NCI-H69 (cell line): Measurements from ENCODE around the gene HS1BP3.

Experiments used
- DNase-seq: peaks from one replicate; lab custom pipeline; 2025; lab: John Stamatoyannopoulos, UW

The HS1BP3 gene

GRCh38 chr2:20674974-20675679 is 24.2 kb upstream of the HS1BP3 start:
- DNase-seq = no peak

GRCh38 chr2:20674309-20674965 is 23.5 kb upstream of the HS1BP3 start:
- DNase-seq = no peak

- DNase-seq = no peak
Observed at GRCh38 chr2:20673686-20674308, 22.9 kb upstream of the HS1BP3 start.

- DNase-seq = no peak
Observed at GRCh38 chr2:20672201-20672951, 21.5 kb upstream of the HS1BP3 start.

- DNase-seq = no peak
Observed at GRCh38 chr2:20671736-20672080, 20.8 kb upstream of the HS1BP3 start.

GRCh38 chr2:20671036-20671735 is 20.3 kb upstream of the HS1BP3 start:
- no peak for DNase-seq

- DNase-seq = no peak
Observed at GRCh38 chr2:20670315-20671035, 19.6 kb upstream of the HS1BP3 start.

- no peak for DNase-seq
Observed at GRCh38 chr2:20669562-20670314, 18.8 kb upstream of the HS1BP3 start.

- no peak for DNase-seq
Observed at GRCh38 chr2:20668871-20669475, 18.1 kb upstream of the HS1BP3 start.

GRCh38 chr2:20668451-20668850 is 17.6 kb upstream of the HS1BP3 start:
- no peak for DNase-seq

- no peak for DNase-seq
Observed at GRCh38 chr2:20667531-20668401, 16.9 kb upstream of the HS1BP3 start.

- peak; percentile 35 for DNase-seq
Observed at GRCh38 chr2:20667151-20667530, 16.2 kb upstream of the HS1BP3 start.

GRCh38 chr2:20666304-20667150 is 15.6 kb upstream of the HS1BP3 start, which contains the start of gene GDF7:
GDF7 (plus strand) TSS chr2:20667144; CDS start chr2:20667240, 96 bp downstream.
- DNase-seq = peak; percentile 42

GRCh38 chr2:20666005-20666303 is 15.1 kb upstream of the HS1BP3 start:
- DNase-seq = no peak

- peak; percentile 10 for DNase-seq
Observed at GRCh38 chr2:20665243-20666004, 14.5 kb upstream of the HS1BP3 start.

- DNase-seq = no peak
Observed at GRCh38 chr2:20664431-20665242, 13.7 kb upstream of the HS1BP3 start.

GRCh38 chr2:20664071-20664390 is 13.1 kb upstream of the HS1BP3 start:
- DNase-seq = no peak
